ENCODE data around the gene TSPAN11. TPM values are rescaled to one million over a fixed set of nuclear protein-coding genes. Genes with fewer than 3 reads are reported as not detected.
A peak's percentile ranks its signal among the peaks of the same experiment; 100 is the strongest.

Gene TSPAN11
- total RNA-seq, 1 donor from 2014 or later, result 2.5 TPM

GRCh38 chr12:30977124-30977523, 50.6 kb downstream of the TSPAN11 start:
- H3K4me1 ChIP-seq, result peaks cover 23% of the 10 kb centered on the region
- DNase-seq (ENCODE audit: extremely low spot score in 2 of 2), result no peak
- no peak overlapping the region for H3K27ac ChIP-seq
- no peak overlapping the region for H3K4me3 ChIP-seq
- H3K36me3 ChIP-seq, result no peaks in the 10 kb centered on the region
- H3K27me3 ChIP-seq, result no peaks in the 10 kb centered on the region
- no peaks in the 10 kb centered on the region for H3K9me3 ChIP-seq
- intact Hi-C loops (cut with DNase I), result no loop called here
- TF ChIP-seq CTCF (IDR thresholded peaks at IDR 0.05), result no peak
- TF ChIP-seq POLR2A (IDR thresholded peaks at IDR 0.05), result no peak

GRCh38 chr12:30977537-30978349, 51.2 kb downstream of the TSPAN11 start:
- TF ChIP-seq CTCF (IDR thresholded peaks at IDR 0.05), result no peak
- no peak for TF ChIP-seq POLR2A (IDR thresholded peaks at IDR 0.05)
- TF ChIP-seq POLR2AphosphoS5 (IDR thresholded peaks at IDR 0.05; ENCODE audit: insufficient read depth in 1 of 2, low read depth in 1 of 2), result no peak
- DNase-seq (ENCODE audit: extremely low spot score in 2 of 2), result no peak
- H3K4me3 ChIP-seq, result no peak overlapping the region
- peaks cover 23% of the 10 kb centered on the region for H3K4me1 ChIP-seq
- H3K9me3 ChIP-seq, result no peaks in the 10 kb centered on the region
- no peak overlapping the region for H3K27ac ChIP-seq
- no peaks in the 10 kb centered on the region for H3K36me3 ChIP-seq
- intact Hi-C loops (cut with DNase I), result no loop called here
- no peaks in the 10 kb centered on the region for H3K27me3 ChIP-seq

- Histone ChIP-seq H3K9me3 (no peaks in the 10 kb centered on the region), H3K36me3 (no peaks in the 10 kb centered on the region), H3K27ac (no peak overlapping the region), H3K4me3 (no peak overlapping the region), H3K4me1 (peaks cover 23% of the 10 kb centered on the region), H3K27me3 (no peaks in the 10 kb centered on the region)
- DNase-seq (ENCODE audit: extremely low spot score in 2 of 2), result peak in 1 of 2 donors; percentile 91
- TF ChIP-seq POLR2AphosphoS5 (IDR thresholded peaks at IDR 0.05; ENCODE audit: insufficient read depth in 1 of 2, low read depth in 1 of 2), result peak in 1 of 2 donors; percentile 87
- no peak for TF ChIP-seq CTCF (IDR thresholded peaks at IDR 0.05)
- intact Hi-C loops (cut with DNase I), result no loop called here
These were observed 52.1 kb downstream of the TSPAN11 start for GRCh38 chr12:30978639-30979038.

GRCh38 chr12:30979371-30980259, 53.1 kb downstream of the TSPAN11 start:
- DNase-seq (ENCODE audit: extremely low spot score in 2 of 2), result no peak
- H3K4me1 ChIP-seq, result peaks cover 23% of the 10 kb centered on the region
- no peaks in the 10 kb centered on the region for H3K36me3 ChIP-seq
- no peaks in the 10 kb centered on the region for H3K9me3 ChIP-seq
- no peak for TF ChIP-seq CTCF (IDR thresholded peaks at IDR 0.05)
- TF ChIP-seq POLR2A (IDR thresholded peaks at IDR 0.05), result no peak
- no peak for TF ChIP-seq POLR2AphosphoS5 (IDR thresholded peaks at IDR 0.05; ENCODE audit: insufficient read depth in 1 of 2, low read depth in 1 of 2)
- H3K4me3 ChIP-seq, result no peak overlapping the region
- no peaks in the 10 kb centered on the region for H3K27me3 ChIP-seq
- peak overlapping the region; percentile 39 for H3K27ac ChIP-seq
- intact Hi-C loops (cut with DNase I), result loop anchor here (10.0 kb wide), 1 partner anchor 125 kb away; no protein-coding TSS in a partner anchor
